A549 (cell line): ENCODE measurements around the gene EARS2.

Source experiments
- CTCF ChIP-seq: fragments of >200 bp; sonication (Bioruptor Twin); formaldehyde crosslinking; IDR thresholded peaks from 3 replicates; pipeline ENCODE4 v1.5.1; 2016
- ELK1 ChIP-seq: fragments of 150-350 bp; IDR thresholded peaks from 2 replicates; pipeline ENCODE4 v1.6.1; 2014; ENCODE audit warnings: low read depth, mild to moderate bottlenecking, low read length
- RCOR1 ChIP-seq: fragments of 150-350 bp; IDR thresholded peaks from 2 replicates; pipeline ENCODE4 v1.6.1; 2014; ENCODE audit warnings: antibody characterized with exemption, low read length, low read depth

GRCh38 chr16:23567602-23568001 is 10.5 kb upstream of the EARS2 start:
- no peak for TF ChIP-seq RCOR1
- no peak for TF ChIP-seq CTCF
- TF ChIP-seq ELK1: no peak
